Measurements from ENCODE around the gene LDB3.

Gene LDB3

DNA sequence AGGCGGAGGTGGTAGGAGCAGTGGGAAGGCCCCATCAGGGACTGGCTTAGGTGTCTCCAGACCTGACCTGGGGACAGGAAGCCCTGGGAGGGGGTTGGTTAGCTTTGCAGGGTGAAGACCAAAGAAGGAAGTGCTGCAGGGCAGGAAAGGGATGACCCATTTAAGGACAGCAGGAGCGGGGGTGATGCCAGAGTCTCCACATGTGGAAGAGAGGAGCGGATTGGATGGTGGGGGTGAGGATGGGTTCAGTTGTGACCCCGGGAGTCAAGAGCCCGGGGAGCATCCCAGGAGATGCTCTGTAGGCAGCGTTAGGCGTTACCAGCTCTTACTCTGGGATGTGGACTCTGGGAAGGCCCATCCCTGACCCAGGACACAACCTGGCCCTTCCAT is 3.1 kb upstream of the LDB3 start:
- DNase-seq: no peak

DNA sequence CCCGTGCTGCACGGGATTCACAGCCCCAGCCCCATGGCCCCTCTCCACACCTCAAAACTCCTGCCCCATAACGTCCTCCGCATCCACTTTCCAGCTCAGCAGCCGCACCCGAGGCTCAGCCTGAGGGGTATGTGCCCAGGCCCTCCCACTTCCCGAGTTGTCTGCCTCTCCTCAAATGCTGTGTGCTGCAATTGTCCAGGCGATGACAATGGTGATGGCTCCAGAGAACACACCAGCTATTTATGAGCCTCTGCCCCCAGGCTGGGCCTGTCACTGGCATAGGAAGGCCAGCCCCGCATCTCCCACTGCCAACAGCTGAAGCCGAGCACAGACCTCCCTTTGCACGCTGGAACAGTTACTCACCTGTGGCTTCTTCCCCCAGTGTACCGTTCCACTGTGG is 2.4 kb upstream of the LDB3 start:
- DNase-seq: no peak

DNA sequence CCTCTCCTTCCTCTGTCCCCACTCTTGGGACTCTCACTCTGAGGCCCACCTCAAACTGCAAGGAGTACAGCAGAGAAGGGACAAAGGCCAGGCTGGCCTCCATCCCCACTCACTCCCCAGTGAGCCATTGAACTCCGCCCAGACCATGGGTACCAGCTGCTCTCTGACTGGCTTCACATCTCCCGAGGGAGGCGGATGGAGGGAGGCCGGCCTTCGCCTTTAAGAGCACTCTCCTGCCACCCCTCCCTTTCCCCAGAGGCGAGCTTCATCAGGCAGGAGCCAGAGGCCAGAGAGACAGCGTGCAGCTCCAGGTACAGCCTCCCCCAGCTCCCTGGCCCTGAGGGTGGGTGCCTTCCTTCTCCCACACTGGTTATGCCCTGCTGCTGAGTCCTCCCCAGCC is 1.8 kb upstream of the LDB3 start:
- DNase-seq: no peak

DNA sequence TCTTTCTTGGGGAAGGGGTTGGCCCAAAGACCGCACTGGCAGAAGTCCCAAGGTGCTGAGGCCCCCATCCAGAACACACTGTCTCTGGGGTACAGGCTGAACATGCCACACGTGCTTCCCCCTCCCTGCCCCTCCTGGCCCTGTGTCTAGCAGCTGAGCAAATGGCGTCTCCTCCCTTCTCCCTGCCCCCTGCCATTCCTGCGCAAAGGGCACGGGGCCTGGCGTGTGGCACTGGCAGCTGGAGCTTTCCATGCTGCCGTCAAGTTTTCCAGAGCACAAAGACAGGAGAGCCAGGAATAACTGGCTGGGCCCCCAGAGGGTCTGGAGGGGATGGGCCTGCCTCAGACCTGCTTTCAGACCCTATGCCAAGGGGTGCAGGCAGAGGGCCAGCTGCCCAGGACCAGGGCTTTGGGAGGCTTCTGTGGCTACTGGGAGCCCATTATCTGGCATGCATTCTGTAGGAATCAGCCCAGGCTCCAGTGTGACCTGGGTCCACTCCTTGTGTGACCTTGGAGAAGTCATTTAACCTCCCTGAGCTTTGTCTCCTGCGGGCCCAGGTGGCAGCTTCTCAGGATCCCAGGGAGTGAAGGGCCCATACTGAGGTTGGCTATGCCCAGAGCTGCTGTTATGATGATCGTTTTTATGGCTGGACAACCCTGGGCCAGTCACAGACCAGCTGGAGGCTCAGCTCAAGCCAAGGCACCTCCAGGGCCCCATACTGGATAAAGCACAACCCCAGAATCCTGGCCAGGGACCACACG is 710 bp upstream of the LDB3 start:
- DNase-seq: no peak

DNA sequence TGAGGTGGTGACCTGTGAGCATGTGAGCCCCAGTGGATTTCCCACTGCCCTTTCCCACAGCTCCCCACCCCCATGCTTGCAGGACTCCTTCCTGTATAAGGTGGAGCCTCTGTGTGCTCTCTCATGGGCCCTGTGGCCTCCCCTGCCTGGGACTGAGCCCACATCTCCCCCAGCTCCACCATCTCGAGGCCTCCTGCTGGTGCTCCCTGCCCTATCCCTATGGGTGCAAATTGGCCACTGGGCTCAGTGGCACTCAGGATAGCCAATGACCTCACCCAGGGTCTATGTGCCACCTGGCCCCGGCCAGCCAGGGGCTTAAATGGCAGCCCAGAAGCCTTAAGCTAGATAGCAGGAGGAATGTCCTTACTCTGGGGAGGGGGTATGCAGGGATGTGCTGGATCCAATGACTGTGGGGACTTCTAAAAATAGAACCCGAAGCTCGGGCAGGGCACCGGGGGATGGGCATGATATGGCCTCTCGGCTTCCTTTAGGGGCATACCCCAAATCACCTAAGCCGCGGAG is 2.0 kb downstream of the LDB3 start:
- DNase-seq: no peak

DNA sequence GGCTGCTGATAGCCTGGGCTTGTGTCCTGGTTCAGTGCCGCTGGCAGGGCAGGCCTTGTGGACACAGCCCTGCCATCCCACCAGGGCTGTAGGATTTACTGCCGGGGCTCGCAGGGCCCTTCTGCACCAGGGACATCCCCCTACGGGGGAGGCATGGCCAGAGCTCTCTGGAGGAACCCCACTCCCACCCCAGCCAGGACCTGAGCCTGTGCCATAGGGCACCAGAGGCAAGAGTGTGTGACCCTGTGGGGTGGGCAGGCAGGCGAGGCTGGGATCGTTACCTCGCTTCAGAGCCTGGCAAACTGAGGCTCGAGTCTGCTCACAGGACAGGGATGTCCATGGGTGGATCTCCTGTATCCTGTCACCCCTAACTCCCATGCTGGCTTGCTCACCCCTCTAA is 2.6 kb downstream of the LDB3 start:
- no peak for DNase-seq

DNA sequence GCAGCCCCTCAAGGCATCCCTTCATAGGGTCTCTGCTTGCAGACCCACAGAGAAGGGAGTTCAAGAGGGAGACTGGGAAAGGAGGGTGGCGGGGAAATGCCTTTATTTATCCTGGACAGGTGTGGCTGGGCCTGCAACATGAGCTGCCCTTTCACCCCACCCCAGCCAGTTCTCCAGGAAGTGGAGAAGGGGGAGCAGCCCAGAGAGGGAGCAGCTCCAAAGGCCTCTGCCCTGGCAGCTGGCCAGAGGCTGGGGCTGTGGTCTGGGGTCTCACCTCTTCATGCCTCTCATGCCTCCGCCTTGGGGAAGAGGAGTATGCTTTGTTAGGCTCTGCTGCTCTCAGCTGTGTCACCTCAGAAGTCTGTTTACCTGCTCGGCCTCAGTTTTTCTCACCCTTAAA is 3.1 kb downstream of the LDB3 start:
- DNase-seq: no peak

DNA sequence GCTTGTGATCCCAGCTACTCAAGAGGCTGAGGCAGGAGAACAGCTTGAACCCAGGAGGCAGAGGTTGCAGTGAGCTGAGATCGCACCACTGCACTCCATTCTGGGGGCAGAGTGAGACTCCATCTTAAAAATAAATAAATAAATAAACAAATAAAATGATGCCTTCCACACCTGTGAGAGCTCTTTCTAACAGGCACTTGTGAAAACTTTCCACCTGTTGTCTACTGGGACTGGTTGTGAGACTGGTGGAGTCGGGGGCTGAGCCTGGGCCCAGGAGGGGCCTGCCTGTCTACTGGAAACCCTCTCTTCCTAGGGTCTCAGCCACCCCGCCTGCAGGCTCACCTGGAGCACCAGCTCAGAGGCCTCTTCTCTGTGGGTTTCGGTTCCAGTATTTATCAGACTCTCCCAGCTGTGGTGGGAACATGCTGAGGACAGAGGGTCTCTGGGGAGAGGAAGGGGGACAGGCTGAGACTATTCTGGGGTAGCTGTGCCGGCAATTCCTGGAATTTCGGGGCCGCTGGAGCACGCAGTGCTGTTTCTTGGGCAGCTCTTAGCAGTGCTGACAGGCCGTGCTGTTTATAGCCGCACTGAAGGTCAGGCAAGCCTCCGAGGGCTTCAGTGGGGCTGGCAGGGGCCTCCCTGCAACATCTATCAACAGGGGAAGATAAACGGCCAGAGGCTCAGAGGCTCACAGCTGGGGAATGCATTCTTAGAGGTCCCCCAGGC is 3.8 kb downstream of the LDB3 start:
- DNase-seq: no peak

DNA sequence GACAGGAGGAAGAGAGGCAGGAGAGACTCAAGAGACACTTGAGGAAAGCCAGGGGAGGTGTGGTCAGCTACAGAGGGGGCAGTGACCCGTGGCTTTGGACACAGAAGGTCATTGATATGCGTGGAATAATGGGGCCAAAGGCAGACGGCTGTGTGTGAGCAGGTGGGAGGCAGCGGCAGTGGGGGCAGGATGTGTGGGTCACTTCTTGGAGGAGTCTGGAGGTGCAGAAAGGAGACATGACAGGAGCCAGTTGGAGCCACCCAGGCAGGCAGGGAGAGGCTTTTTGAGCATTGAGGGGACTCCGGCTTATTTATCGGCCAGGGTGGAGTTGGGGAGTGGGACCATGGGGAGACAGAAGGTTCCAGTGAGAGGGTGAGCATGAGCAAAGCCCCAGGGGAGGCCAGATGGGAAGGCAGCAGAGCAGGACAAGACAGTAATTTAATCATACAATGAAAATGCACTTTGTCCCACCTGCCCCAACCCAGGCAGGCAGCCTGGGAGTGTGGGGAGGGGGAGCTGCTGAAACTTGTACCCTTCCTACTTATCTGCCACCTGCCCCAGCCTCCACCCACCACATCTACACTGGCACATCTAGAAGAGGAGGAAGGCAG is 5.0 kb downstream of the LDB3 start:
- no peak for DNase-seq

DNA sequence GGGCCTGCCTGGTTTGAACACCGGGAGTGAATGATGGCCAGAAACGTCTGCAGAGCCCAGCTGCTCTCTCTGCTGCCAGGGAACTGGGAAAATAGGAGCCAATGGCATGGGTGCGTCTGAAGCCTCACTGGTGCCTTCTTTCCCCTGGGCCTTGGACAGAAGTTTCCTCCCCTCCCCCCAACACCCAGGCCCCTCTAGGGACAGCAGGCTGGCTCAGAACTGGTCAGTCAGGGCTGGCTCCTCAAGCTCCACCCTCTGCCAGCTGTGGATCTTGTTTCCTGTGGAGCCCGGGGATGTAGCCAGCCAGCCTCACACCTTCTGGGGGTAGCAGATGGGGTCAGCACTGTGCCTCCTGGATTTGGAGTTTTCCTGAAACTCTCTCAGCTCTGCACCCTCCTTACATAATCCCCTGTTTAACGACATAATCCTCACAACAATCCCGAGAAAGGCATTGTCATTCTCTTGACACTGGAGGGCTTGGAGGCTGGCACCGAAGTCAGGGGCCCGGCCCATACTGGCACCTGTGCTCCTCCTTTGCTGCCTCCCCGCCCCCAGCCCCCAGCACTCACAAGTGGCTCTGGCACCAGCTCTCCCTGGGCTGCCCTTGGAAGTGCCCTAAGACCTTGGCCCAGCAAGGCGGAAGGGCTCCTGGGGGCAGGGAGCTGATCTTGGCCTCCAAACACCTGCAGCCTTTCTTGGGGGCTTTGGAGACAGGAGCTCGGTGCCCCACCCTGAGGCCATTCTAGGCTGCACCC is 5.7 kb downstream of the LDB3 start:
- DNase-seq: no peak

DNA sequence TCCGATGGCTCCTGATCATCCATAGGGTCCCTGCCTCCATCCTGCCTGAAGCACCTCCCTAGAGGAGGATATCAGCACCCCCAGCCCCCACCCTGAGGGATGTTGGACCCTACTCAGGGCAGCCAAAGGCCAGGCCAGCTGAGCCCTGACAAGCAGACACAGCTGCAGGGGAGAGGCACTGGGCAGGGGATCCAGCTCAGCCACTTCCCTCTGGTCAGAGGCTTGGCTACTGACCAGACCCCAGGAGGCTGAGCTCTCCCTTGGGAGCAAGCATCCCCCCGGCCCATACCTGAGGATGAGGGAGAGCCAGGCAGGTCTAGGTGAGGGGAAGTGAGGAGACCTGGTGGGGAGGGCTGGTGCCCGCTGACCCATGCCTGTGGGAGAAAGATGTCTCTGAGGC is 6.6 kb downstream of the LDB3 start:
- DNase-seq: no peak

DNA sequence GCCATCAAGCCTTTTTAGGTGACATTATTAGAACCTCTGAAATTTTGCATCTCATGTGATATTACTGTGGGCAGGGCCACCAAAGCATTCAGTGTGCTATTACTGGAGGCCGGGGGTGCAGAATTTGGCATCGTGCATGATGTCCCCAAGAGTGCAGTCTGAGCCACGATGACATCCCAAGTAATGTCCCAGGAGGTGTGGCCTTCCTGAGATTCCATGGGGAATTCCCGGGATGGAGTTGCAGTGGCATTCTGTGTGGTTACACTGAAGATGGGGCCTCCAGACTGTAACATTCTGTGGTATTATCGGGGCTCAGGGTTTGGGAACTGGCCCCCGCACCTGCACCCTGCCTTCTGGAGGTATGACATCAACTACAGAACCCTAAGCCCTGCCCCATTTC is 9.1 kb downstream of the LDB3 start:
- no peak for DNase-seq

DNA sequence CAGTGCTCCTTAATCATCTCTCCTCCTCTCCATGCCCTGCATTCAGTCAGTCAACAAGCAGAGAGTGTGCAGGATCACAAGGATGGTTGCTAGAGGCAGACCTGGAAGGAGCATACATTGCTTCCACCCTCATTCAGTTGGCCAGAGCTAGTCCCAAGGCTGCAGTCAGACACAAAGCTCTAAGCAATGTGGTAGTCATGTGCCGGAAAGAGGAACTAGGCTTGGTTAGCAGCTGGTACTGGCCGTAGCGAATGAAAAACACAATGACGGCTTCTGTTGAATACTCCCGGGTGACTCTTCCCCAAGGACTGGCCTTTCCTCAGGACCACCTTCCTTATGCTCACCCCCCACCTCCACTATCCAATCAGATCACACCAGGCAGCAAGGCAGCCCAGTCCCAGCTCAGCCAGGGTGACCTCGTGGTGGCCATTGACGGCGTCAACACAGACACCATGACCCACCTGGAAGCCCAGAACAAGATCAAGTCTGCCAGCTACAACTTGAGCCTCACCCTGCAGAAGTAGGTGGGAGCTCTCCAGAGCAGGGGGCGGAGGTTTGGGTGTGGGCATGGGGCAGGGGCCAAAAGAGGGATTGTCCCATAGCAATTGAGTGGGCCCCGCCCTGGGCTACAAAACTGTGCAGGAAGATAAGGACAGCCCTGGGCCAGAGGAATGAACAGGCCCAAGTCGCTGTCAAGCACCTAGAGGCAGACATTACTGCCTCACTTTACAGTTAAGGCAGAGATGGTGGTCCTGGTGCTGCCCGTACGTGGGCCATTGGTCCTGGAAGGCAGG is 10.9 kb downstream of the LDB3 start:
- DNase-seq: no peak

DNA sequence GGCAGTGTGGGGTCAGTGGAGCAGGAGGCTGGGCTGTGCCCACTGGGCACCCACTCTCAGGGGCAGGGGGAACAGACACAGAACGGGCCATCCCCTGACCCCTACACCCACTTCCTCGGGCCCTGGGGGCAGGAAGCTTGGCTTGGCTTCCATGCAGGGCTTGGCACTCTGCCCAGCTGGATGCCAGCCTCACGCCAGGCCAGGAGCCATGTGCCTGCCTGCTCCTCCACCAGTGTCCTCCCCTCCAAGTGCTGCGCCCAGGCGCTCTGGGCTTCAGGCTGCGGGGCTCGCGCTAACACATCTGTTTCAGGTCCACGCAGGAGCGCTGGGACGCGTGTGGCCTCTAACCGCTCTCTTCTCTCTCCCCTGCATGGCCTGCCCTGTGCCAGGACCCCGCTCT is 12.7 kb downstream of the LDB3 start:
- DNase-seq: no peak

DNA sequence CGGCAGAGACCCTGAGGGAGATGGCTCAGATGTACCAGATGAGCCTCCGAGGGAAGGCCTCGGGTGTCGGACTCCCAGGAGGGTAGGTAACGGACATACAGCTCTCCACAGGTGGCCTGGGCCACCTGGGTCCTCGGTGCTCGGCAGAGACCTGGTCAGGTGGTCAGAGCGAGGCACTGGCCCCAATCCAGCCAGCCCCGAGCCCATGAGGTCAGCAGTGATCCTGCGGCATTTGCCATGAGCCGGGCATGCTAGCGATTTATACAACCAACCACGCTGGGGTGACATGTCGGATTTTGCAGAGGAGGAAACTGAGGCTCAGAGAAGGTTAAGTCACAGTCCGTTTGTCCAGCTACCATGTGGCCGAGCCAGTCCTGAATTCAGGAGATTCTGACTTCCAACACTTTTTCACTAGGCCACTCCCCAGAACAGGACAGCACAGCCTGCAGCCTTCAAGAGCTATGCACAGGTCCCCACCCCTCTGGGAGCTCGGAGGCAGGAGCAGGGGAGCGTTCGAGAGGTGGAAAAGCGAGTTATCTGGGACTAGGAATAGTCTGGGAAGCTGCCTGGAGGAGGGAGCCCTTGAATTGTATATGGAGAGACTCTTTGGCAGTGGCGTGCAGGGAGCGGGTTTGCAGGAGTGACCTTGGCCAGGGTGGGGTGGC is 13.5 kb downstream of the LDB3 start:
- no peak for DNase-seq

DNA sequence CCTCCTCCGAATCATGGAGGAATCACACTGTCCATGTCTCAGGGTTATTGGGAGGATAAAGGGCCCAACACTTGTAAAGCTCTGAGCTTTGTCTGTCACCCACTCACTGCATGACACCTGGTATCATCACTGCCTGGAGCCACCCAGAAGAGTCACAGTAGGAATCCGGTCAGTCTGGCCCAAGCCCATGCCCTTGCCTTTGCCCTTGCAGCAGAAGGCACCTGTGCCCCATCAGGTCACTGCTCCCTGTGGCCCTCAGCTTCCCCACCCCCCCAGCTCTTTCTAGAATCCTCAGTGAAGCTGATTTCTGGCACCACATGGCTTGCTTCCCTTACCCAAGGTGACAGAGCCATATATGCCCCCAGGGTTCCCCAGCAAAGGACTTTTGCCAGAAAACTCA is 14.4 kb downstream of the LDB3 start:
- DNase-seq: no peak

DNA sequence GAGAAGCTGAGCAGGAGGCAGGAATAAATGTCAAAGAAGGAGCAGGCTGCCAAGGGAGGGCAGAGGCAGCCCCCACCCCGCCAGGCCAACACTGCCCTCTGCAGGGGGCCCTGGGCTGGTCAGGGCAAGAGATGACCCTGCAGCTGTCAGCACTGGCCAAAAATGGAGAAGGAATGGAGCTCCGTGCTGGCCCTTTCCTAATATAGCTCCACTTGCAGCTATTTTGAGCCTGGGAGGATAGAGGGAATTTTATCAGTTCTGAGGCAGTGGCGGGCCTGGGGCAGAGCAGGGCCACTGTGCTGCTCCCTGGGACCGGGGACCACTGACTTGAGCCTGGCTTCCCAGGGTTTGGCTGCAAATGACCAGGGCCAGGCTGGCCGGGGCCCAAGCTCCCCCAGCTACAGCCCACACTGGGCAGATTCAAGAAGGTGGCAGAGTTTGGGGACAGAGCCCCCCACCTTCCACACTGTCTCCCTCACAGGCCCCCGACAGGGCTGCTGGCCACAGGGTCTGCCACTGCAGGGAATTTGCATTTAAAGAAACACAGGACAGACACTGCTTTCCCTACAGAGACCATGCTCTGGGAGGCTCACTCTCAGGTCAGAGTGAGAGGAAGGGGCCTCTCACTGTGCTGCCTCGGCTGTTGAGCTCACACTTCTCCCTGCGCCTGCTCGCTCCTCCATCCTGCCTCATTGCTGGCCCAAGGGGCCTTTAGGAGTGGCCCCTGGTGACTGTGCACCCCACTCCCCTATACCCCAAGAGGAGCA is 16.2 kb downstream of the LDB3 start:
- DNase-seq: no peak

DNA sequence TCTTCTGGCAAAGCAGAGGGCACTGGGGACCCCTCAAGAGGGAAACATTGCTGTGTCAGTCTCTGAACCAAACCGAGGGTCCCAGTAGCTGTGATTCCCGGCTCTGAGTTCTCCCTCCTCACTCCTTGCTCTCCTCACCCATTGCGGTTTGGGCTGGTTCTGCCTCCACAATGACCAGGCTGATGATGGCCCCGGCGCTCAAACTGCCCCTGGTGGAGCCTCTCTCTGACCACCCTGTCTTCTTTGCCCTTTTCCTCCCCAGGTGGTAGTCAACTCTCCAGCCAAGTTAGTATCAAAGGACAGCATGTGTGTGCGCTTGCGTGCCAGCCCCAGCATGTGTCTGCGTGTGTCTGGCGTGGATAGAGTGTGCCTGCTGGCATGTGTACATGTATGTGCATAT is 17.1 kb downstream of the LDB3 start:
- no peak for DNase-seq

DNA sequence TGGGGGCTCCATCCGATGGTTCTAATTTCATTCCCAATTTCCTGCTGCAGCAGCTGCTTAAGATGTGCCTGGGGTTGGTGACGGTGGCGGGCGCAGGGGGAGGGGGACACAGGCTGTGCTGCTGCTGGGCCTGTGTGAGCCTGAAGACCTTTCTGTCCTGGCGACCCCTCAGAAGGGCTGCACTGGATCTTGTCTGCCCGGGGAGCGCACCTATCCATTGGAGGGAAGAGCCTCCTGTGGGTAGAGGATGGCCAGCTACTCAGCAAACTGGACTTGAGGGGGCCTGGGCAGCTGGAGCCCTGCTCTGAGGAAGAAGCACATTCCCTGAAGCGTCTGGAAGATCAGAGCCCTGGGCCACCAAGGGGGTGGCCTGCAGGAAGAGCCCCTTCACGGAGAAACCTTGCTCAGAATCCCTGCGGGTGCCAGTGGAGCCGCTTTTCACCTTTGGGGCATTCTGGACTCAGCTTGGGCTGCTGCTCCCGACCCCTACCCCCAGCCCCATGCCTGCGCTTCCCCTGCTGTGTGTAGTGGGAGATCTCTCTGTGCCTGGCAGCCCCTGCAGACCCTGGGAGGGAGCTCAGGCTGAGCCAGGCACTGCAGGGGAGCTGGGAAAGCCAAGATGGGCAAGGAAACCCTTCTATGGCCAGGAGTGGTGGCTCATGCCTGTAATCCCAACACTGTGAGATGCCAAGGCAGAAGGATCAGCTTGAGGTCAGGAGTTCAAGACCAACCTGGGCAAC is 17.8 kb downstream of the LDB3 start:
- DNase-seq: no peak

DNA sequence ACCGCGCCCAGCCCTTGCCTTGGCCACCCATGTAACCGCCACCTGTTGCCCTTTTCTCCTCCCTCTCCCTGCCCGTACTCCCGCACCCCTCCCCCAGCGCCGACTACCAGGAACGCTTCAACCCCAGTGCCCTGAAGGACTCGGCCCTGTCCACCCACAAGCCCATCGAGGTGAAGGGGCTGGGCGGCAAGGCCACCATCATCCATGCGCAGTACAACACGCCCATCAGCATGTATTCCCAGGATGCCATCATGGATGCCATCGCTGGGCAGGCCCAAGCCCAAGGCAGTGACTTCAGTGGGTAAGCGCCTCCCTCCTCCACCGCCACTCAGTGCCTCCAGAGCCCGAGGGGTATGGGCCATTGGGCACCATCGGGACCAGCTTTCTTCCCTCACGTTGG is 18.7 kb downstream of the LDB3 start:
- DNase-seq: no peak

Data from T-helper 1 cell (primary cell).